Breast epithelium (tissue), 3 donors: ENCODE results near the gene SUMF2.
"Not testable (repeated sequence)": the region's sequence is repeated elsewhere in the genome, so short reads cannot be mapped to it uniquely, and the experiment has no call there.

Experiments
- POLR2A ChIP-seq: fragments of 450-650 bp; IDR thresholded peaks from one replicate; pipeline ENCODE4 v1.6.1; 2016; ENCODE audit warnings: antibody characterized with exemption, mild to moderate bottlenecking, moderate library complexity
- TF ChIP-seq, protein P1 (sequence below), 3 donors: fragments of 450-650 bp; IDR thresholded peaks; one replicate each; pipeline ENCODE4 v1.5.1; 2016 to 2017; ENCODE audit warnings: antibody characterized with exemption in 3 of 3, mild to moderate bottlenecking in 3 of 3, moderate library complexity in 3 of 3

DNA sequence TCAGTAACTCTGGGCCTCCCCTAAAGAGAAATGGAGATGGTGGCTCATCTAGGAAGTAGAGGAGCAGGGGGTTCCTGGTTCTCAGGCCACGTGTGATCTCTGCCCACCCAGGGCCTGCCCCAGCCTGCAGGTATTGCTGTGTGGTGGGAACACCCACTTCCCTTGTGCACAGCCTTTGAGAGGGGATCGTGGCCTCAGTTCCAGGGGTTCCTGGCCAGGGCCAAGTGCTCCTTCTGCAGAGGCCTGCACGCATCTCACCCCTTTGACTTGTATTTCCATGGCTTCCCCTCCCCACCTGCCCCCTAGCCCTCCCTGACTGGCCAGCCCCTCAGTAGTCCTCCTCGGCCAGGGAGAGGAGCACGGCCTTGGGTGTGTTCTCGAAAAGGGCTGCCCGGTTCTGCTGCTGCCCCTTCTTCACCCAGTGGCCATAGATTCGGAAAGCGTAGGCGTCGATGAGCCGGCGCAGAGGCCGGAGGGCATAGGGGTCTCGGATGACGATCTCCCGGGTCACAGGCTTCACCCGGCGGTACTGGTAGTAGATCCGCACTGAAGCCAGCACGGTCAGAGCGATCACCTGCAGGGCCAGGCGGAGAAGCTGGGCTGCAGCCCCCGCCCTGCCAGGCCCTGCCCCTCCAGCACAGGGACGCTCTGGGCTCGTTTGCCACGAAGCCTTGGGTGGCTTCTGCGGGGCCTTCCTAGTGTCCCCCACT, 16.8 kb downstream of the SUMF2 start:
- TF ChIP-seq, protein P1, sequence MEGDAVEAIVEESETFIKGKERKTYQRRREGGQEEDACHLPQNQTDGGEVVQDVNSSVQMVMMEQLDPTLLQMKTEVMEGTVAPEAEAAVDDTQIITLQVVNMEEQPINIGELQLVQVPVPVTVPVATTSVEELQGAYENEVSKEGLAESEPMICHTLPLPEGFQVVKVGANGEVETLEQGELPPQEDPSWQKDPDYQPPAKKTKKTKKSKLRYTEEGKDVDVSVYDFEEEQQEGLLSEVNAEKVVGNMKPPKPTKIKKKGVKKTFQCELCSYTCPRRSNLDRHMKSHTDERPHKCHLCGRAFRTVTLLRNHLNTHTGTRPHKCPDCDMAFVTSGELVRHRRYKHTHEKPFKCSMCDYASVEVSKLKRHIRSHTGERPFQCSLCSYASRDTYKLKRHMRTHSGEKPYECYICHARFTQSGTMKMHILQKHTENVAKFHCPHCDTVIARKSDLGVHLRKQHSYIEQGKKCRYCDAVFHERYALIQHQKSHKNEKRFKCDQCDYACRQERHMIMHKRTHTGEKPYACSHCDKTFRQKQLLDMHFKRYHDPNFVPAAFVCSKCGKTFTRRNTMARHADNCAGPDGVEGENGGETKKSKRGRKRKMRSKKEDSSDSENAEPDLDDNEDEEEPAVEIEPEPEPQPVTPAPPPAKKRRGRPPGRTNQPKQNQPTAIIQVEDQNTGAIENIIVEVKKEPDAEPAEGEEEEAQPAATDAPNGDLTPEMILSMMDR (IDR thresholded peaks at IDR 0.05), result not testable (repeated sequence)
- TF ChIP-seq POLR2A, result not testable (repeated sequence)
